ENCODE measurements around the gene SEC14L3.

The SEC14L3 gene

GRCh38 chr22:30511911-30512310, 40.1 kb upstream of the SEC14L3 start:
- Histone ChIP-seq H3K9me2 (replicated peaks; ENCODE audit: insufficient read depth, low read length) (no peaks in the 10 kb centered on the region), H3K79me2 (ENCODE audit: insufficient read depth, low read length) (no peaks in the 10 kb centered on the region), H3K4me2 (ENCODE audit: low read depth, low read length, poor library complexity, severe bottlenecking) (no peak overlapping the region), H3K36me3 (ENCODE audit: low read length) (no peaks in the 10 kb centered on the region), H3K9ac (ENCODE audit: low read length) (no peak overlapping the region), H3K27me3 (ENCODE audit: low read length) (no peaks in the 10 kb centered on the region), H3K27ac (ENCODE audit: low read depth, low read length) (no peak overlapping the region), H4K20me1 (ENCODE audit: low read depth, low read length) (no peaks in the 10 kb centered on the region), H3F3A (ENCODE audit: insufficient read depth) (no peaks in the 10 kb centered on the region), H3K9me3 (ENCODE audit: insufficient read depth, low read length) (no peaks in the 10 kb centered on the region), H3K4me3 (ENCODE audit: insufficient read depth, low read length, poor library complexity, severe bottlenecking) (no peak overlapping the region), H2AFZ (ENCODE audit: low read depth, low read length, severe bottlenecking) (no peak overlapping the region)
- TF ChIP-seq EZH2phosphoT487 (conservative IDR thresholded peaks at IDR 0.05; ENCODE audit: low read length) (no peak), CTCF (IDR thresholded peaks at IDR 0.05; ENCODE audit: insufficient read depth, low read length, poor library complexity, severe bottlenecking) (no peak)

GRCh38 chr22:30511109-30511508, 39.3 kb upstream of the SEC14L3 start:
- Histone ChIP-seq H3K9me2 (replicated peaks; ENCODE audit: insufficient read depth, low read length) (no peaks in the 10 kb centered on the region), H2AFZ (ENCODE audit: low read depth, low read length, severe bottlenecking) (no peak overlapping the region), H3K9me3 (ENCODE audit: insufficient read depth, low read length) (no peaks in the 10 kb centered on the region), H3K36me3 (ENCODE audit: low read length) (no peaks in the 10 kb centered on the region), H3K4me3 (ENCODE audit: insufficient read depth, low read length, poor library complexity, severe bottlenecking) (no peak overlapping the region), H3K27ac (ENCODE audit: low read depth, low read length) (no peak overlapping the region), H4K20me1 (ENCODE audit: low read depth, low read length) (no peaks in the 10 kb centered on the region), H3K27me3 (ENCODE audit: low read length) (no peaks in the 10 kb centered on the region), H3K79me2 (ENCODE audit: insufficient read depth, low read length) (no peaks in the 10 kb centered on the region), H3K9ac (ENCODE audit: low read length) (no peak overlapping the region), H3K4me2 (ENCODE audit: low read depth, low read length, poor library complexity, severe bottlenecking) (no peak overlapping the region), H3F3A (ENCODE audit: insufficient read depth) (no peaks in the 10 kb centered on the region)
- TF ChIP-seq CTCF (IDR thresholded peaks at IDR 0.05; ENCODE audit: insufficient read depth, low read length, poor library complexity, severe bottlenecking) (no peak), EZH2phosphoT487 (conservative IDR thresholded peaks at IDR 0.05; ENCODE audit: low read length) (no peak)

- H3K27ac ChIP-seq (ENCODE audit: low read depth, low read length), result no peak overlapping the region
Observed at GRCh38 chr22:30508216-30508615, 36.4 kb upstream of the SEC14L3 start.

More at GRCh38 chr22:30508216-30508615, 36.4 kb upstream of the SEC14L3 start:
- Histone ChIP-seq H3K4me3 (ENCODE audit: insufficient read depth, low read length, poor library complexity, severe bottlenecking) (no peak overlapping the region), H3K9me2 (replicated peaks; ENCODE audit: insufficient read depth, low read length) (no peaks in the 10 kb centered on the region), H3K79me2 (ENCODE audit: insufficient read depth, low read length) (no peaks in the 10 kb centered on the region), H3K9ac (ENCODE audit: low read length) (no peak overlapping the region), H3F3A (ENCODE audit: insufficient read depth) (no peaks in the 10 kb centered on the region), H3K27me3 (ENCODE audit: low read length) (no peaks in the 10 kb centered on the region), H3K4me2 (ENCODE audit: low read depth, low read length, poor library complexity, severe bottlenecking) (no peak overlapping the region), H2AFZ (ENCODE audit: low read depth, low read length, severe bottlenecking) (no peak overlapping the region), H3K9me3 (ENCODE audit: insufficient read depth, low read length) (no peaks in the 10 kb centered on the region), H4K20me1 (ENCODE audit: low read depth, low read length) (no peaks in the 10 kb centered on the region), H3K36me3 (ENCODE audit: low read length) (no peaks in the 10 kb centered on the region)
- no peak for TF ChIP-seq EZH2phosphoT487 (conservative IDR thresholded peaks at IDR 0.05; ENCODE audit: low read length)
- no peak for TF ChIP-seq CTCF (IDR thresholded peaks at IDR 0.05; ENCODE audit: insufficient read depth, low read length, poor library complexity, severe bottlenecking)

Data from SU-DHL-6 (cell line).